Measurements from ENCODE around the gene MFN1. TPM values are rescaled to one million over a fixed set of nuclear protein-coding genes. Genes with fewer than 3 reads are reported as not detected.

The MFN1 gene
- total RNA-seq, 6 experiments from 2014 or later: 12.2 to 24.6 (median 20.3) TPM

DNA sequence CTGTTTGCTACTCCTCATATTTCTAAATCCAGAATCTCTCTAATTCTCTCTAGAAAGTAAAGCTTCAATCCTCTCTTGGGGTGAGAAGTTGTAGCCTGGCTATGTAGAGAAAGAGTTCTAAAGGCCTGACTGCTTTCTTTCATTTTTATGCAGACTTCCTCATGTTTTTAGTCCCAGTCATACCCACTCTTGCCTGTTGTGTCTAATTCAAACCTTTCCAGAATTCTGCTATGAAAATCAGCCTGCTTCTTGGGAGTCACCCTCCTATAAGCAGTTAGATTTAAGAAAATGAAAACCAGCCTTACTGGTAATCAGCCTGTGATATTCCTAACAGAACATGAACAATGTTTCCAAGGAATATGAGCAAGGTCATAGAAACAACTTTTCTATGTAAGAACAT lies 39.5 kb upstream of the MFN1 start:
- no peak for ATAC-seq
- intact Hi-C loops (cut with DNase I): no loop called here

DNA sequence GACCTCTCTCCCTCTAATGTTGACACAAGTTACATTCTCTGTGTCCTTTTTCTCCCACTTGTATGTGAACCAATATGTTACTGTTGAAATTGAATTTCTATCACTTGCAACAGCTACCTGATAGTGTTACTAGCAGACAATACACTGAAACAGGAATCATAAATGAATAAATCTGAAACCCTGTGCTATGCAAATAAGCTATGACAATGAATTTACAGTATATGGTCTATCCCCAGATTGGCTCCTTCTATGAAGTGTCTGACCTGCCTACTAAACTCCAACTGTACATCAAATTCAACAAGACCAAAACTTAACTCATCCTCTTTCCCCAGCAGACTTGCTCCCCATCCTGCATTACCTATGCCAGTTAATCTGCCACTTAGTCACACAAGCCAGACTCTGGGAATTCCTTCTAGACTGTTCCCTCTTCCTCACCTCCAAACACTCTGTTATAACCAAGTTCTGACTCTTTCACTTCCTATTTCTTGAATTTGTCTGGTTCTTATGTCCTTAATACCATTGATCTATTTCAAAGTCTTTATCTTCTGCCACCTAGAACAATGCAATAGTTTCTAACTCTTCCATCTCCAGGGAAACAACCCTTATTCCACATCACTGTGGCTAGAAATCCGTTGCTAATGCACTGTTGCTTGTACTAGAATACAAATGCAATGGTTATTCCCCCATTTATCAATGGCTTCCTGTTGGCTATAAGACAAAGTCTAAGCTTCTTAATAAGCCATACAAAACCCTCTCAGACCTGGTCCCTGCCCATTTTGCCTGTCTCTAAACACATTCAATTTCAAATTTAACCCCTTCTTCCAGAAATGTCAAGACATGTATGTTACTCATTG lies 38.1 kb upstream of the MFN1 start:
- H3K4me1 ChIP-seq: no peaks in the 10 kb centered on the region
- ATAC-seq: no peak
- TF ChIP-seq POLR2A (IDR thresholded peaks at IDR 0.05): no peak
- TF ChIP-seq, protein P1, sequence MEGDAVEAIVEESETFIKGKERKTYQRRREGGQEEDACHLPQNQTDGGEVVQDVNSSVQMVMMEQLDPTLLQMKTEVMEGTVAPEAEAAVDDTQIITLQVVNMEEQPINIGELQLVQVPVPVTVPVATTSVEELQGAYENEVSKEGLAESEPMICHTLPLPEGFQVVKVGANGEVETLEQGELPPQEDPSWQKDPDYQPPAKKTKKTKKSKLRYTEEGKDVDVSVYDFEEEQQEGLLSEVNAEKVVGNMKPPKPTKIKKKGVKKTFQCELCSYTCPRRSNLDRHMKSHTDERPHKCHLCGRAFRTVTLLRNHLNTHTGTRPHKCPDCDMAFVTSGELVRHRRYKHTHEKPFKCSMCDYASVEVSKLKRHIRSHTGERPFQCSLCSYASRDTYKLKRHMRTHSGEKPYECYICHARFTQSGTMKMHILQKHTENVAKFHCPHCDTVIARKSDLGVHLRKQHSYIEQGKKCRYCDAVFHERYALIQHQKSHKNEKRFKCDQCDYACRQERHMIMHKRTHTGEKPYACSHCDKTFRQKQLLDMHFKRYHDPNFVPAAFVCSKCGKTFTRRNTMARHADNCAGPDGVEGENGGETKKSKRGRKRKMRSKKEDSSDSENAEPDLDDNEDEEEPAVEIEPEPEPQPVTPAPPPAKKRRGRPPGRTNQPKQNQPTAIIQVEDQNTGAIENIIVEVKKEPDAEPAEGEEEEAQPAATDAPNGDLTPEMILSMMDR (IDR thresholded peaks at IDR 0.05): no peak
- no peak overlapping the region for H3K27ac ChIP-seq
- no peak overlapping the region for H3K4me3 ChIP-seq
- no peaks in the 10 kb centered on the region for H3K27me3 ChIP-seq
- no peaks in the 10 kb centered on the region for H3K9me3 ChIP-seq
- intact Hi-C loops (cut with DNase I): loop anchor here in 1 of 2 donors (10.0 kb wide), 1 partner anchor 295 kb away; no protein-coding TSS in a partner anchor
- no peaks in the 10 kb centered on the region for H3K36me3 ChIP-seq
- DNase-seq: no peak
- WGBS (ENCODE audit: insufficient coverage, low coverage, low lambda C conversion rate, missing lambda C conversion rate): 27% methylated on average over 1 of the region's 1 CpG

More for the DNA sequence above, 39.5 kb upstream of the MFN1 start:
- DNase-seq: no peak
- no peak for TF ChIP-seq POLR2A (IDR thresholded peaks at IDR 0.05)
- TF ChIP-seq, protein P1 (IDR thresholded peaks at IDR 0.05): no peak
- H3K27me3 ChIP-seq: no peaks in the 10 kb centered on the region
- H3K4me3 ChIP-seq: no peak overlapping the region
- no peak overlapping the region for H3K27ac ChIP-seq
- no peaks in the 10 kb centered on the region for H3K9me3 ChIP-seq
- no peaks in the 10 kb centered on the region for H3K36me3 ChIP-seq
- H3K4me1 ChIP-seq: no peaks in the 10 kb centered on the region

DNA sequence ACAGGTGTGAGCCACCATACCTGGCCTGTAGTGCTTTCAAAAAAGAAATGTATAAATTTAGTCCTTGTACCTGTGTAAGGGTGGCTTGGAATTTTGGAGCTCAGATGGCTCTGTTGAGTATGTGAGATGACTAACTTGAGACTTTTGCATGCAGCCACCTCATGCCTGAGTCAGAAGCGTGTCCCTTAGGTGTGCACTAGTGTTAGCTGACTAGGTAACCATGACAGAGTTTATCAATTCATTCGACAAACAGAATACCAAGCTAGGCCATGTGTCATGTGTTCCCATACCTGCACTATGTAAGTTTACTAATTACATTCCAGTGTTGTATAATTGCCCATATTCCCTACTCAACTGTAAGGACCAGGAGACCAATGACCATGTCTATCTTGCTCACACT lies 28.6 kb upstream of the MFN1 start:
- H3K27me3 ChIP-seq: no peaks in the 10 kb centered on the region
- ATAC-seq (no peak), DNase-seq (no peak)
- H3K4me1 ChIP-seq: peaks cover 0 to 10% (median under 1%) of the 10 kb centered on the region in 4 donors
- TF ChIP-seq, protein P1 (IDR thresholded peaks at IDR 0.05): no peak
- intact Hi-C loops (cut with DNase I): loop anchor here in 1 of 2 donors (5.0 to 10.0 kb wide), 2 partner anchors 172 to 304 kb away; partner anchors contain the start of gene PIK3CA
- no peak overlapping the region for H3K4me3 ChIP-seq
- H3K36me3 ChIP-seq: no peaks in the 10 kb centered on the region
- 95% methylated on average over 2 of the region's 2 CpGs for WGBS (ENCODE audit: insufficient coverage, low coverage, low lambda C conversion rate, missing lambda C conversion rate)
- no peak overlapping the region for H3K27ac ChIP-seq
- no peaks in the 10 kb centered on the region for H3K9me3 ChIP-seq

DNA sequence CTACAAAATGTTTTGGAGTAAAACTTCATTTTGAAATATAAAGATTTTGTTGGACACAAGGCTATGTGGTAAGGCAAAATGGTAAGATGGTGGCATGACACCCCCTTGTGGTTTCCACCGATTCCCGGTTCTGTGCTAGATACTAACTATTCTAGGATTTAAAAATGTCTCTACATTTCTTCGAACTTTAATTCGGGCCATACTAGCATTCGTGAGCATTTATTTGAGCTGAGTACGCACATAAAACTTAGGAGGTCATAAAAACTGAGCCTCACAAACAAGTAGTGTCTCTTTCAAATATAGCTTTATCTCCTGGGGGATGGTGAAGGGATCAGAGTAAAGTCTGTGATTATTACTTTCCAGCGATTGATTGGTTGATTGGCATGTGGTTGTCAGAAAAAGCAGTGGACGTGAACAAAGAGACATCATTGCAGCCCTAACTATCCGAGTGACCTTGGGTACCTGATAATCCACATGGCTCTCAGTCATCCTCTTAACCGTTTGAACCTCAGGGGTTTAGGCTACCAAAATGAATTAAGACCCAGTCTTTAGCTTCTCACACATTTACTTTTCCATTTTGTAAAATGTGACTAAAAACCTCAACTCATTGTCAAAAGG lies 25.7 kb upstream of the MFN1 start:
- Histone ChIP-seq H3K9me3 (no peaks in the 10 kb centered on the region), H3K4me1 (peaks cover 0 to 17% (median 7%) of the 10 kb centered on the region in 4 donors), H3K36me3 (peaks cover 0 to 4% (median 0%) of the 10 kb centered on the region in 4 donors), H3K27me3 (no peaks in the 10 kb centered on the region), H3K27ac (peak overlapping the region; percentile 14 to 88 (median 77)), H3K4me3 (peak overlapping the region; percentile 68 to 86 (median 79))
- ATAC-seq (peak in 2 of 4 donors; percentile 10 to 24), DNase-seq (no peak)
- TF ChIP-seq, protein P1 (IDR thresholded peaks at IDR 0.05): peak; percentile 30 to 50 (median 44)
- no peak for TF ChIP-seq POLR2A (IDR thresholded peaks at IDR 0.05)
- 24% methylated on average over 10 of the region's 10 CpGs for WGBS (ENCODE audit: insufficient coverage, low coverage, low lambda C conversion rate, missing lambda C conversion rate)
- intact Hi-C loops (cut with DNase I): no loop called here

All from right lobe of liver (tissue), 6 donors.